Measurements from ENCODE around the gene HIPK4.

- TF ChIP-seq TAF1 (IDR thresholded peaks at IDR 0.05; ENCODE audit: borderline replicate concordance, insufficient read depth, low read length) = no peak
- no peak for TF ChIP-seq FOXP2 (optimal IDR thresholded peaks at IDR 0.05; ENCODE audit: borderline replicate concordance, extremely low read depth, extremely low read length, insufficient read depth)
- TF ChIP-seq SIN3A (IDR thresholded peaks at IDR 0.05; ENCODE audit: borderline replicate concordance, insufficient read depth, low read length) = no peak
- TF ChIP-seq POLR2AphosphoS5 (IDR thresholded peaks at IDR 0.05; ENCODE audit: low read depth, low read length) = no peak
- TF ChIP-seq, protein P1, sequence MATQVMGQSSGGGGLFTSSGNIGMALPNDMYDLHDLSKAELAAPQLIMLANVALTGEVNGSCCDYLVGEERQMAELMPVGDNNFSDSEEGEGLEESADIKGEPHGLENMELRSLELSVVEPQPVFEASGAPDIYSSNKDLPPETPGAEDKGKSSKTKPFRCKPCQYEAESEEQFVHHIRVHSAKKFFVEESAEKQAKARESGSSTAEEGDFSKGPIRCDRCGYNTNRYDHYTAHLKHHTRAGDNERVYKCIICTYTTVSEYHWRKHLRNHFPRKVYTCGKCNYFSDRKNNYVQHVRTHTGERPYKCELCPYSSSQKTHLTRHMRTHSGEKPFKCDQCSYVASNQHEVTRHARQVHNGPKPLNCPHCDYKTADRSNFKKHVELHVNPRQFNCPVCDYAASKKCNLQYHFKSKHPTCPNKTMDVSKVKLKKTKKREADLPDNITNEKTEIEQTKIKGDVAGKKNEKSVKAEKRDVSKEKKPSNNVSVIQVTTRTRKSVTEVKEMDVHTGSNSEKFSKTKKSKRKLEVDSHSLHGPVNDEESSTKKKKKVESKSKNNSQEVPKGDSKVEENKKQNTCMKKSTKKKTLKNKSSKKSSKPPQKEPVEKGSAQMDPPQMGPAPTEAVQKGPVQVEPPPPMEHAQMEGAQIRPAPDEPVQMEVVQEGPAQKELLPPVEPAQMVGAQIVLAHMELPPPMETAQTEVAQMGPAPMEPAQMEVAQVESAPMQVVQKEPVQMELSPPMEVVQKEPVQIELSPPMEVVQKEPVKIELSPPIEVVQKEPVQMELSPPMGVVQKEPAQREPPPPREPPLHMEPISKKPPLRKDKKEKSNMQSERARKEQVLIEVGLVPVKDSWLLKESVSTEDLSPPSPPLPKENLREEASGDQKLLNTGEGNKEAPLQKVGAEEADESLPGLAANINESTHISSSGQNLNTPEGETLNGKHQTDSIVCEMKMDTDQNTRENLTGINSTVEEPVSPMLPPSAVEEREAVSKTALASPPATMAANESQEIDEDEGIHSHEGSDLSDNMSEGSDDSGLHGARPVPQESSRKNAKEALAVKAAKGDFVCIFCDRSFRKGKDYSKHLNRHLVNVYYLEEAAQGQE (IDR thresholded peaks at IDR 0.05; ENCODE audit: insufficient read depth in 1 of 2, low read depth in 2 of 2, low read length in 2 of 2) = no peak
These were observed 3.0 kb upstream of the HIPK4 start for GRCh38 chr19:40392894-40393517.
